Stimulated activated CD4-positive, alpha-beta T cell treated with anti-CD3 and anti-CD28 coated beads, Interleukin-15, amount 100 ng/mL, for 24 hours (primary cell): ENCODE results near the gene CPEB2.

Experiments
- DNase-seq: peaks from one replicate; pipeline ENCODE4 v3.0.0-alpha.2; 2020

Gene CPEB2

DNA sequence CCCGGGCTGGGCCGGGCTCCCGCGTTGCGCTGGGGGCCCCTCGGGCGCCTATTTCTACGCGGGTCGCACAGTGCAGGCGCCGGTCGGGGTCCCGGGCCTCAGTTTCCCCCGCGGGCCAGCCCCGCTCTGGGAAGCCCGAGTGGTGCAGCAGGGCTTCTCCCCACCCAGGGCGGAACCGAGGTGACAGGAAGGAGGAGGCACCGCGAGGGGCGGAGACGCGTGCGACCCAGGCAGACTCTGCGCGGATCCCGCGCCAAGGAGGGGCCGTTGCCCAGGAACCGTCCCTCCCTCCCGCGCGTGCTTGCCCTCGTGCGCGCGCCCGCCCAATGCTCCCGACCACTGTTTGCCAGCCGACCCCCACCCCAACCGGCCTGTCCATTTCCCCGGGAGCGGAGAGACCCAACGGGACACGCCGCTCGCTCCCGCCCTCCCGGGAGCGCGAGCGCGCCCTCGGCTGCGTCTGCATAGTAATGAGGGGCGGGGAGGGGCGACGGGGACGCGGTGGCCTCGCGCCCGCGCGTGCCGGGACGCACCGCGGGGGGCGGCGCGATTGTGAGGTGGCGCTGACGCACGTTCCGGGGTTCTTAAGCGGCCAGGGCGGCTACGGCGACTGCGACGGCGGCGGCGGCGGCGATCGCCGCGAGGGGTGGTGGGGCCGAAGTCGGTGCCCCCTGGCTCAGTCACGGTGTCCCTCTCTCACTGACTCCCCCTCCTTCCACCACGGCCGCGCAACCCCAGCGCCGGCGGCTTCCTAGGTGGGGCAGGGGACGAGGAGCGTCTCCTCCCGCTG, at the start of gene CPEB2:
CPEB2 (plus strand) TSS at position 613 of the 790 bp plus-strand sequence. CDS start 193 bp downstream, outside the sequence.
- DNase-seq: peak; percentile 93

DNA sequence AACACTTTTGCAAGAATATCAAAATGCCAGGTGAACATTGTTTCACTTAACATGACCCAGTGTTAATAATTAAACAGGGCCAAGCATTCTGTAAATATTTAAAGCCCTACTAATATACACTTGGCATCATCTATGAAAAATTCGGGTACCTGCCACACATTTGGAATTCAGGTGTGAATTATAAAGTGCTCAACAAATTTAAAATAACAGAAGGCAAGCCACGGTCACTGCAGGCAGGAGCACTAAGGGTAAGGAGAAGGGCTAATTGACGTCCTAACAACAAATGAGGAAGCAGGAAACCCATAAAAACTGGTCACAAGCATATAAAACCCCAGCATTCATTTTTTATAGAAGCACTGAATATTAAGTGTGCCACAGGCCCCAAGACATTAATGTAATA, 43.8 kb upstream of the CPEB2 start:
- no peak for DNase-seq

DNA sequence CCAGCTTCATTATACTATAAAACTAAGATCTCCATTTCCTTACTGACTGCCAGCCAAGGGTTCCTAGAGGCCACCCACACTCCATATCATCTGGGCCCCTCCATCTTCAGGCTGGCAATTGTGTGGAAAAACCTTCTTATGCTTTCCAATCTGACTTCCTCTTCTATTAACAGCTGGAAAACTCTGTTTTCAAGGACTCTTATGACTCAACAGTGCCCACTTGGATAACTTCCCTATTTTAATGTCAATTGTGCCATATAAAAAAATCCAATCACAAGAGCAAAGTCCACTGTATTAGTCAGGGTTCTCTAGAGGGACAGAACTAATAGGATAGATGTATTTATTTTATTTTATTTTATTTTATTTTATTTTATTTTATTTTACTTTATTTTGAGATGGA, 41.0 kb upstream of the CPEB2 start:
- no peak for DNase-seq

DNA sequence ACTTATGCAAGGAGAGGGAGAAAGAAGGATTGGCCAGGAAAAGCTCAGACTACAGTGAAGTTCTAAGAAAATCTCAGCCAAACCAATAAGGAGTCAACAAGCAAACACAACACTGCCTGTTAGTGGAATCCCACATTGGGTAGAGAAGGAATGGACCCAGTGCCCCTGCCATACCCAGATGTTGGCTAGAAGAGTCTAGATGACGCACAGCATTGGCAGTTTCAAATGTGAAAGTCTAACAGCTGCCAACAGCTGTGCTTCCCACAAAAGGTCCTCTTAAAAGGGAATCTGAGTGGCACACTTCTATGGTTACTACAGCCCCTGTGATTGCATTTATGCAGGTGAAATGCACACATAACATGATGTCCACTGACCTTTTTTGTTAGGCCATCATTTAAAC, 37.2 kb upstream of the CPEB2 start:
- DNase-seq: no peak

DNA sequence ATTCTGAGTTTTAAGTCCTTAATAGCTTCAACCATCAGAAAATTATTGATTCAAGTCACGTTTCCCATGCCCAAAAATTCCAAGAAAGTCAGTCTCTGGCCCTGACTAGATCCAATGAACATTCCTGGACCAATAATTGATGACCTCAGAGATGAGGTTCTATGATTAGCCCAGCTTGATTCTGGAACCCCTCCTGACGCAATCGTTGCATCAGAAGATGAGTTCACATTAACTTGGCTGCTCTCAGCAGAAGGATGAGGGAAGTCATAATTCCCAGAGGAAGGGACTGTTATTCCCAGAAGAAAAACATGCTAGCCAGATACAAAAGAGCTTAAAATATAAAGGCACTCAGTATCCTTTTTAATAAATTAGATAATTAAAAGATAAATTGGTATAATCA, 34.3 kb upstream of the CPEB2 start:
- DNase-seq: no peak

DNA sequence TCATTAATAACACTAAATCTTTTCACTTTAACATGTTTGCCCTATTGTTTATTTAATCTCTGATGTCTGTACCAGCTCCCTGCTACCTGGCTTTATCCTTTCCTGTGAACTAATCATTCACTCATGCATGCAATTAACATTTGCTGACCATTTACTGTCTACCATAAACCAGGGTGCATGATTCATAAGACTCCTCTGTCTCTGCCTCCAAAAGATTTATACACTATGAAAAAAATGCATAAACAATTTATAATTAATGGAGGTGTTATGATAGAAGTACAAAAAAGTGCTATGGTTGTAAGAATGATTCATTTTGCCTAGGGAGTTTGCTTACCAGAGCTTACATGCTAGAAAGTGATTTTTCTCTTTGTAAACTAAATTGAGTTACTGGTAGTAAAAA, 24.5 kb upstream of the CPEB2 start:
- no peak for DNase-seq

DNA sequence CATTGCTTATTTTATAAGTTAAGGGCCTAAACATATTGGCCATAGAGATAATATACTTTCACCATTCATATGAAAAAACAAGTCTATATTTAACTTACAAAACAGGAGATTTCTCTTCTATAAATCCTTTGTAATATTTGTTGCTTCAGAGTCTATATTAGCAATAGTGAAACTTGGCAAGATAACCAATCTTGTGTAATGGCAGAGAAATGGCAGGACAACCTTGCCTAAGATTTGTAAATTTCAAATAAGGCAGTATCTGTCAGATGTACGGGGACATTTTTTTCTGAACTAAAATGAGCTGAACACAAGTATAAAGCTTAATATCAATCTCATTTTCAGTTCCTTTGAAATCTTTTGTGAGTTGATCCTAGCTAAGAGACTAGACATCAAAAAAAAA, 17.8 kb upstream of the CPEB2 start:
- DNase-seq: no peak

DNA sequence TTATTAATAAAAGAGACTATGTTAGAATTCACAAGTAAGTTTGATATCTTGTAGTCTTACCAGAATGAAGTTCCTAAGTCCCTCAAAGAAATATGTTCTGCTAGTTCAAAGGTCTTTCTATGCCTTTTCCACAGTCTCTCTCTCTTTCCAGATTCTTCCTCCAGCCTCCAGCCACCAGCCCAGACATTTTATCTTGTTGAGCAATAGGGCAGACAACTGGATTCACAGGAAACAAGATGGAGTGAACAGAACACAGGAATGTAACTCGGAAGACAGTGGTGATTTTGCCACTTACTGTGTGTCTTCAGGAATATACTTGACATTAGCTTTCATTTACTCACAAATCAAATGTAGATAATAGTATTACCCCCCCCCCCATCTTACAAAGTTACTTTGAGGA, 17.1 kb upstream of the CPEB2 start:
- no peak for DNase-seq

DNA sequence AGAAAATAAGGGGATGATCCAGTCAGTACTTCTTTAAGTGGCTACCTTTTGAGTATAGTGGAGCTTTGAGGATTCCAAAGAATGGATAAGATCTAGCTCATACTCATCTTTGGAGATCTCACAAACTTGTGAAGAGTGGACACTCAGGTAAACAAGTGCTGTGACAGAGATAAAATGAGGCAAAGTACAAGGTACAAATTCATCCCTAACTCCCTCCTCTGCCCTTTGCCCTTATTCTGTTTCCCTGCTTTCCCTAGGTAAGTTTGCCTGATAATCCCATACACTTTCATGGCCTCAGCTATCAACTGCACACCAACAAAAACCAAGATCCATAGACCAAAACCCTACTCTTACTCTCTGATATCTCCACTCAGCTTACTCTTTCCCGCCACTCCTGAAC, 16.4 kb upstream of the CPEB2 start:
- DNase-seq: no peak

DNA sequence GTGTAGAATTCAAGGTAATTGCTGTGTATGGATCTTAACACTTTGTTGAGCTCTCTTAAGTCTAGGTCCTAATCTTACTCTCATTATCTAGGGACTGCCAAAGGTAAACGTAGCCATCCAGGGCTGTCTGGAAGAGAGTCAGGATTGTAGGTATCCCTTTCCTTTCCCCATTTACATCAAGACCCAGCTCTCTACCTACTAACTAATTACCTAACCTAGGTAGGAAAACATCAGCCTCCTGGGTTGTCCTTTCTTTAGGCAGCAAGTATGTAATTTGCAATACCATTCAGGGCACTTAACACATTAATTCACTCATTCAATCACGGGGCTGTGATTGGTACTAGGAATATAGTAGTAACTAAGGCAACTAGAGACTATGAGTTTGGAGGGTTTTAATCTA, 15.2 kb upstream of the CPEB2 start:
- DNase-seq: no peak

DNA sequence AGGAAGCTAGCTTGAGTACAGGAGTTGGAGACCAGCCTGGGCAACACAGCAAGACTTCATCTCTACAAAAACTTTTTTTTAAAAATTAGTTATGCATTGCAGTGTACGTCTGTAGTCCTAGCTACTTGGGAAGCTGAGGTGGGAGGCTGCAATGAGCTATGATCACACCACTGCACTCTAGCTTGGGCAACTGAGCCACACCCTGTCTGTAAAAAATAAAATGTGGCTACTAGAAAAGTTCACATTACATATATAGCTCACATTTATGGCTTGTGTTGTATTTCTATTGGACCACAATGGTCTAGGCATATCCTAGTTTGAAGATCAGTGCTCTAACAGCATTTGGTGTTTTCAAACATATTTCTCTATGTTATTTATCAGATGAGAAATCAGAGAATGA, 11.8 kb upstream of the CPEB2 start:
- no peak for DNase-seq

DNA sequence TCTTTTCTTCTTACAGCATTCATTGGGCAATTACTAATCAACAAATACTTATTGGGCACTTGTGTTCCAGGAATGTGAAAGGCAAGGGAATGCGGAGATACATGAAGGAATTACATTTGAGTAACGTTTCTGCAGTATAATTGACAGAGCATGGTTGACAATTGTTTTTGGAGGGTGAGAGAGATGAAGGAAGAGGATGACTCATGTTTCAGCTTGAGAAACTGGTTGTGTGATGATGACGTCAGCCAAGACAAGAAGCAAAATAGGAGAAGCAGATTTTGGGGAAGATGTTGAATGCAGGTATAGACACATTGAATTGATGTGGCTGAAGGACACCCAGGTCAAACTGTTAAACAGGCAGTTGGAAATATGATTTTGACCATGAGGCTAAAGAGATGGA, 8.0 kb upstream of the CPEB2 start:
- no peak for DNase-seq

DNA sequence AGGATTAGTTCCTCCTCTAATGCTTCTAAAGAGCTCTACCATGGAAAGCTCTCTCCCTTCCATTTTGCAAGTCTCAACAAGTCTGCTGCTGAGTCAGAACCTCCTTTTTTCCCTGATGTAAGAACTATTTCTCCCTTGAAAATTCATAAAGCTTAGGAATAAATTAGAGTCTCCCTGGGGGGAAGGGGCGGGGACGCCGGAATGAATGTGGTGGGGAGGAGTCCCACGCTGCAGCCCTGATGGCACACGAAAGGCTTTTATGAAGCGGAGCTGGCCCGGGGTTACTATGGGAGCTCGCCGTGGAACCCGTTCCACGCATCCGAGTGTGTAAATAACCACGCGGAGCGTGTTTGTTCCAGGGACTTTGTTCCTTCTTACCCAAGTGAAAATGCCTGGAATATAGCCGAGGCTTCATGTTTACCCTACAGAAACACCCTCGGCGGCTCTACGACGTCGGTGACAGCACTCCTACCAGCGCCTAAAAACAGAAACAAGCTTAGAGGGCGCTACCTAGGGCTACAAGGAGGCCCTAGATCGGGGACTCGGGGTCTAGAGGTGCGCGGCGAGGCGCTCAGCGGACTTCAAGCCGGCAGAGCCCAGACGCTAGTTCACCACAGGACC, 923 bp upstream of the CPEB2 start:
- DNase-seq: peak; percentile 57

DNA sequence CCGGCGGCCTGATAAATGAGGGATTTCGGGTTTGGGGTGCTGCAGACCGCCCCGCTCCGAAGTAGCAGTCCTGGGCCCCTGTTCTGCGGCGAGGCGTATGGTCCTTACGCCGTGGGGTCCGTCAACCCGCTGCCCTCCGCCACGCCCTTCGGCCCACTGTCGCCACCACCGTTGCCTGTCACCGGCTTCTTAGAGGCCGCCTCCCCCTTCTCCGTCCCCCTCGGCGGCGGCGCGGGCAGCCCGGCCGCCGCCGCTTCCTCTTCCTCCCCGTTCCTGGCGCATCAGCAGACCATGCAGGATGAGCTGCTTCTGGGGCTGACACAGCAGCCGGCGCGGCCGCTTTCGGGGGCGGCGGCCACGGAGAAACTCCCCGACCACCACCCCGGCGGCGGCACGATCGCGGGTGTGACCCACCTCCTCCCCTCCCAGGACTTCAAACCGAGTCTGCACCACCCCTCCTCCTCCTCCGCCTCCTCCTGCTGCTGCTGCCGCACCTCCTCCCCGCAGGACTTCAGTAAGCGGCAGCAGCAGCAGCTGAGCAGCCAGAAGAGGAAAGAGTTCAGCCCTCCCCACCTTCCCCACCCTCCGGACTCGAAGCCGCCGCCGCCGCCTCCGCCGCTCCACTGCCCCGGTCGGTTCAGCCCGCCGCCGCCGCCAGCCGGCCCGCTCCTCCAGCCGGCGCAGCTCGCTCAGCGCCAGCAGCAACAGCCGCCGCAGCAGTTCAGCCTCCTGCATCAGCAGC, 549 bp downstream of the CPEB2 start:
- peak; percentile 82 for DNase-seq

DNA sequence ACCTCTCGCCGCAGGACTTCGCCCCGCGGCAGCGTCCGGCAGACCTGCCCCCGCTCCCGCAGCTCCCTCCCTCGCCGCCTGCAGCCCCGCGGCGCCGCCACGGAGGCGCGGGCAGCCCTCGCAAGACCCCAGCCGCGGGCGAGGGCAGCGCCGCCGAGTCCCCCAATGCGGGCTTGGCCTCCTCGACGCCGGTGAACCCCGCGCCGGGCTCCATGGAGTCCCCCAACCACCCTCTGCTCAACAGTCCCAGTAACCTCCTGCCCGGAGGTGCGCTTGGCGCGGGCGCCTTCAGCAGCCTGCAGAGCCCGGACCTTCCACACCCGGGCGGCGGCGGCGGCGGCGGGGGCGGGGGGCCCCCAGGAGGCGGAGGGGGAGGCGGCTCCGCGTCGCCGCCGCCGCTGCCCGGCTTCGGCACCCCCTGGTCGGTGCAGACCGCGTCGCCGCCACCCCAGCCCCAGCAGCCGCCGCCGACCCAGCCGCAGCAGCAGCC, 1.2 kb downstream of the CPEB2 start:
- peak; percentile 70 for DNase-seq

DNA sequence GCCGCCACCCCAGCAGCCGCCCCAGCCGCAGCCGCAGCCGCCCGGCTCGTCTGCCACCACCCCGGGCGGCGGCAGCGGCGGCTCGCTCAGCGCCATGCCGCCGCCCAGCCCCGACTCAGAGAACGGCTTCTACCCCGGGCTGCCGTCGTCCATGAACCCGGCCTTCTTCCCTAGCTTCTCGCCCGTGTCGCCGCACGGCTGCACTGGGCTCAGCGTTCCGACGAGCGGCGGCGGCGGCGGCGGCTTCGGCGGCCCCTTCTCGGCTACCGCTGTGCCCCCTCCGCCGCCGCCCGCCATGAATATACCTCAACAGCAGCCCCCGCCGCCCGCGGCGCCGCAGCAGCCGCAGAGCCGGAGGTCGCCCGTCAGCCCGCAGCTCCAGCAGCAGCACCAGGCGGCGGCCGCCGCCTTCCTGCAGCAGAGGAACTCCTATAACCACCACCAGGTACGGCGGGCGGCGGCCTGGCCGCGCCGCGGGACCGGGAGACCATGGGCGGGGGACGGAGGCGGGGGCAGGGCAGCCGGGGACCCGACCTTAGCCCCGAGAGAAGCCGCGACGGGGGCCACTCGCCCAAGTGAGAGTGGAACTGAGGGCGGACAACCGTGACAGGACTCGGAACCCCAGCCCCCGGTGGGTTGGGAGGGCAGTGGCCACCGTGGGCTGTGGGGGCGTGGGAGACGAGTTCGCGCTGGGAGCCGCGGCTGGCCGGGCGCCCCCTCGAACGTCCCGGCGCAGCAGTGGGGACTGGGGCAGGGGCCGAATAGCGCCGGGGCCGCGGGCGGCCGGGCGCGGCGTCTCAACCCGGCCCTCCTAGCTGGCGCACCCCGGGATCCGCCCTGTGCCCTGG, 1.8 kb downstream of the CPEB2 start:
- DNase-seq: peak; percentile 58

DNA sequence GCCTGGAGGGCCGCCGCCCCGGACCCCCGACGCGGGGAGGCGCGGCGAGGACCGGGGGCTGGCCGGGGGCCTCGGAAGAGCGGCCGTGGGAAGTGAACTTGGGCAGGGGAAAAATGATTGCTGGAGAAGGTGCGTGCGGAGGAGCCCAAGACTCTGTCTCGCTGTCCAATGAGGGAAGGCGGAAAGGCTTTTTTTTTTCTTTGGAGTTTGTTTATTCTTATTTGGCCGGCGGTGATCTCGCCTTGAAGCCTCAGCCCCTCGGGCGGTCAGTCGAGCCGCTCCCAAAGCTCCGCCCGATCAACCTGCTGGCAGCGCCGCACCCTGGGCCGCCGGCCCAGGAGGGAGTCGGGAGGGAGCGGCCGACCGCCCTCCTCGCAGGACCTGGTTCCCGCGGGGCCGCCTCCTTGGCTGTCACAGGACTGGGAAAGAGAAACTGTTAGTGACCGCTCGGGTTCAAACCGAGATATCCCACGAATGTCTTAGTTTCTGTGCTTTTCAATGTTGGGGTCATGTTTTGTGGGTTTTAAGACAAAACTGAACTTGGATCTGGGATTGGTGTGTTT, 2.5 kb downstream of the CPEB2 start:
- DNase-seq: peak; percentile 60

DNA sequence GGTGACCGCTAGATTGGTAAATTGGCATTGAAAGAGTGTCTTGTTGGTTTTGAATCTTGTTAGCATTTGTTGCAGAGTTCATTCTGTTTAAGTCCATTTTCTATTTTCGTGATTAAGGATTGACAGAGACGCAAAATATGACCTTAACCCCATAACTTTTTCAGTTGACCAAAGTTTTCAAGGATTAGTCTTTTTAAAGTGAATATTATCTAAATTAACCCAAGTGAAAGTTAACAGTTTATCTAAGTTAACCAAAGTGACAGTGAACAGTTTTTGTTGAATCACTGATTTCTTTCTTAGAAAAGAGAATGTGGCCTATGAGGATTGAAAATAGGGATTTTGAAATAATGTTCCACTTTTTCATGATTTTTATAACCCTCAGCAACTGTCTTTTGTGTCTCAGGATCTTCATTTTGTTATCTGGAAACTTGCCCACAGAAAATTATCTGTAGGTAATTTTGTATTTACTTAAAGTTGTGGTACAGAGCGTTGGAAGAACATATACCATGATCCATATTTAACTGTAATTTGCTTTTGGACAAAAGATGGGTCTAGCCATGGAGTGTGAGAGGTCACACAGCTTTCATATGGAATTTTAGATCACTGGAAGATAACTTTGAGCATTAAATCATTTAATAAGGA, 3.3 kb downstream of the CPEB2 start:
- DNase-seq: no peak

DNA sequence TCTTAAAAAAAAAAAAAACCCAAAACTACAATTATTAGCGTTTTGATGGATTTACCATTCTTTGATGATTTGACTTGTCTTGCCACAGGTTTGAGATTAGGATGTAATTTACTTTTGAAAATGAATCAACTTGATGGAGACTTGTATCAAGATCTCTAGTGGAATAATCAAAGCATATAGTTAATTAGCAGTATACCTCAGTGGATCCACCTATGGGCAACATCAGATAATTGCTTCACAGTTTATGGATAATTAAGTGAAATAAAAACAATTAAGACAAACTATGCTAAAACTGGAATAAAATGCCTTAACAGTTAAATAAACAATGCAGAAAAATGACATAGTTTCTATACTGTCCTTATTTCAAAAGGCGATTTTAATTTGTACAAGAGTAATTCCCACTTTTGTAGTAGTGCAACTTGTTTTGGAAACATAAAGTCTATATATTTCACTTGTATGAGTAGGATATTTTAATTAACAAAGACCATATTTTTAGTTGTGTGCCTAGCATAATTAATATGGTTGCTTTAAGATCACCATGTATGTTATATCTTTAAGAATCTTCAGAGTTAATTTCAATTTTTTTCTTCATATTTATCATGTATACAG, 4.2 kb downstream of the CPEB2 start:
- DNase-seq: no peak

DNA sequence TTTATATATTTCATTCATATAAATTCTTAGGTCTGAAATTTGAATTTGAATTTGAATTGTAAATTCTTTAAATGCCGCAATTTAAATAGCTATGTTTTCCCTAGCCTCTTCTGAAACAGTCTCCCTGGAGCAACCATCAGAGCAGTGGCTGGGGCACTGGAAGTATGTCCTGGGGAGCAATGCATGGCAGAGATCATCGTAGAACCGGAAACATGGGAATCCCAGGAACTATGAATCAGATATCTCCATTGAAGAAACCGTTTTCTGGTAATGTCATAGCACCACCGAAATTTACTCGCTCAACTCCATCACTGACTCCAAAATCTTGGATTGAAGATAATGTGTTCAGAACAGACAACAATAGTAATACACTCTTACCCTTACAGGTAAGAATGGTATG, 4.9 kb downstream of the CPEB2 start:
- DNase-seq: no peak

DNA sequence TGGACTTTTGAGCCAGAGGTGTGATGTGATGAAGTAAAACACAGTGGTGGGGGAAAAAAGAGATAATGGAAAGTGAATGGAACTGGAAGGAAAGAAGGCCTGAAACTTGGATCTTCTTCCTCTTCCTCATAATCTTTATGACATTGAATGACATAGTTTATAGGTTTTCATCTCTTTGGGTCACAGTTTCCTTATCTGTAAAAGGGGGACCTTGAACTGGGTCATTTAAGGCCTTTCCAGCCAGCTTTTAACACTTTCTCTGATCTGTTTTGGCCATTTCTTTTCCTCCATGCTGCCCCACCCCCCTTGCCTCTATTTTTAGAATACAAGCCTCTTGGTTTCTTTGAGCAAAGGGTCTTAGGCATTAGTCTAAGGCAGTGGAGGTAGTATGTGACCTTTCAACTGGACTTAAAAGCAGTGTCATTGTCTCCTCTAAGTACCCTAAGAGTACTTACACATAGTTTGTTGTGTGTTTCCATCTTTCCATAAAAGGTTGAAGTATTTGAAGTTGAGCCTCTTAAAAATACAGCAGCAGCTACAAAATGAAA, 7.8 kb downstream of the CPEB2 start:
- no peak for DNase-seq
